Measurements from ENCODE around the gene GUF1. TPM values are rescaled to one million over a fixed set of nuclear protein-coding genes. Genes with fewer than 3 reads are reported as not detected.

Gene GUF1
- total and polyA plus RNA-seq, 2 experiments from 2014 or later, result 15.4 to 39.9 TPM

DNA sequence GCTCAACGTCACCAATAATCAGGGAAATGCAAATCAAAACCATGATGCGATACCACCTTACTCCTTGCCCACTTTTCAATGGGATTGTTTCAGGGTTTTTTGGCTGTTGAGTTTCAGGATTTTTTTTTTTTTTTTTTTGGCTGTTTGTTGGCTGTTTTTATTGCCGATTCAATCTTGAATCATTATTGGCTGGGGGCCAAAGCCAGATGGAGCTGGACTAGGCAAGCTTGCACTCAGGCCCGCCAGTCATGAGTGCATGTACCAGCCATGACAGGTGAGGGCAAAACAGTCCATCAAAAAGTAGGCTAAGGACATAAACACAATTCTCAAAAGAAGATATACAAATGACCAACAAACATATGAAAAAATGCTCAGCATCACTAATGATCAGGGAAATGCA, 40.1 kb upstream of the GUF1 start (continued):
- TF ChIP-seq EZH2 (IDR thresholded peaks at IDR 0.05; ENCODE audit: low read depth, unreplicated experiment) (no peak), JUNB (IDR thresholded peaks at IDR 0.05; ENCODE audit: unreplicated experiment) (no peak), STAT1 (IDR thresholded peaks at IDR 0.05; ENCODE audit: unreplicated experiment) (no peak), EZH2phosphoT487 (IDR thresholded peaks at IDR 0.05; ENCODE audit: unreplicated experiment) (no peak), CREB1 (CRISPR knock-in tag; IDR thresholded peaks at IDR 0.05; ENCODE audit: low read depth) (no peak), ZNF114 (CRISPR knock-in tag; IDR thresholded peaks at IDR 0.05) (no peak), POLR2AphosphoS5 (IDR thresholded peaks at IDR 0.05; ENCODE audit: low read depth) (no peak), NANOG (IDR thresholded peaks at IDR 0.05; ENCODE audit: borderline replicate concordance) (no peak)
- TF ChIP-seq, protein P1, sequence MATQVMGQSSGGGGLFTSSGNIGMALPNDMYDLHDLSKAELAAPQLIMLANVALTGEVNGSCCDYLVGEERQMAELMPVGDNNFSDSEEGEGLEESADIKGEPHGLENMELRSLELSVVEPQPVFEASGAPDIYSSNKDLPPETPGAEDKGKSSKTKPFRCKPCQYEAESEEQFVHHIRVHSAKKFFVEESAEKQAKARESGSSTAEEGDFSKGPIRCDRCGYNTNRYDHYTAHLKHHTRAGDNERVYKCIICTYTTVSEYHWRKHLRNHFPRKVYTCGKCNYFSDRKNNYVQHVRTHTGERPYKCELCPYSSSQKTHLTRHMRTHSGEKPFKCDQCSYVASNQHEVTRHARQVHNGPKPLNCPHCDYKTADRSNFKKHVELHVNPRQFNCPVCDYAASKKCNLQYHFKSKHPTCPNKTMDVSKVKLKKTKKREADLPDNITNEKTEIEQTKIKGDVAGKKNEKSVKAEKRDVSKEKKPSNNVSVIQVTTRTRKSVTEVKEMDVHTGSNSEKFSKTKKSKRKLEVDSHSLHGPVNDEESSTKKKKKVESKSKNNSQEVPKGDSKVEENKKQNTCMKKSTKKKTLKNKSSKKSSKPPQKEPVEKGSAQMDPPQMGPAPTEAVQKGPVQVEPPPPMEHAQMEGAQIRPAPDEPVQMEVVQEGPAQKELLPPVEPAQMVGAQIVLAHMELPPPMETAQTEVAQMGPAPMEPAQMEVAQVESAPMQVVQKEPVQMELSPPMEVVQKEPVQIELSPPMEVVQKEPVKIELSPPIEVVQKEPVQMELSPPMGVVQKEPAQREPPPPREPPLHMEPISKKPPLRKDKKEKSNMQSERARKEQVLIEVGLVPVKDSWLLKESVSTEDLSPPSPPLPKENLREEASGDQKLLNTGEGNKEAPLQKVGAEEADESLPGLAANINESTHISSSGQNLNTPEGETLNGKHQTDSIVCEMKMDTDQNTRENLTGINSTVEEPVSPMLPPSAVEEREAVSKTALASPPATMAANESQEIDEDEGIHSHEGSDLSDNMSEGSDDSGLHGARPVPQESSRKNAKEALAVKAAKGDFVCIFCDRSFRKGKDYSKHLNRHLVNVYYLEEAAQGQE (IDR thresholded peaks at IDR 0.05; ENCODE audit: unreplicated experiment), result no peak

DNA sequence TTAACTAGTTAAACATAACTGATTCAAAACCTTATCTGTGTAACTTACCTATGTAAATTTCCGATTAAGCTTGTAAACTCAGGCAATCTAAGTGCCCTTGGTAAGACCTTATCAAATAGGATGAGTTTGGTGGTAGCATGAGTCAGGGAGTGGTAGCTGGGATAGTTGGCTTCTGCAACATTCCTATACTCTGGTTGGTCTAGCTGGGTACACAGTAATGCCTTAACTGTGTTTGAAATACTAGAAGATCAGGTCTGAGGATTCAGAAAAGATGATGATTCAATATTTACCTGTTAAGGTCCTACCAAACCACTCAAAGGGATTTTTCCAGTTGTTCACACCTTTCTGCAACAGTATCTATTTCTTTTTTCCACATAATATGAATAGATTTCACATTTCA, 32.1 kb upstream of the GUF1 start:
- Histone ChIP-seq H3K9me2 (ENCODE audit: insufficient read depth) (no peaks in the 10 kb centered on the region; the same call in 1 of the 2 replicates), H4K20me1 (replicated peaks; ENCODE audit: insufficient read depth) (no peaks in the 10 kb centered on the region), H3K4me2 (no peak overlapping the region), H2AFZ (no peak overlapping the region), H3K27ac (ENCODE audit: low read depth) (no peak overlapping the region), H3K36me3 (ENCODE audit: insufficient read depth) (0 out of 2 replicates have a peak, but pooled peaks cover 5% of the 10 kb centered on the region), H3K4me3 (no peak overlapping the region), H3K4me1 (ENCODE audit: insufficient read depth) (no peaks in the 10 kb centered on the region), H3F3A (replicated peaks; ENCODE audit: low read depth) (no peaks in the 10 kb centered on the region), H3K79me2 (replicated peaks; ENCODE audit: insufficient read depth) (no peaks in the 10 kb centered on the region), H3K27me3 (ENCODE audit: insufficient read depth) (no peaks in the 10 kb centered on the region)
- H3K36me3 Mint-ChIP-seq (ENCODE audit: low read depth), result peaks cover 20% of the 10 kb centered on the region; the same call in 2 of the 3 replicates
- no peaks in the 10 kb centered on the region for H3K27me3 Mint-ChIP-seq (ENCODE audit: insufficient read depth, low read depth, poor library complexity)
- H3K9me3 Mint-ChIP-seq, result peaks cover 23% of the 10 kb centered on the region
- H3K4me1 Mint-ChIP-seq, result no peaks in the 10 kb centered on the region
- no peak for DNase-seq (ENCODE audit: low spot score)
- no peak overlapping the region for H3K4me3 Mint-ChIP-seq
- no peak for ATAC-seq
- H3K27ac Mint-ChIP-seq, result no peak overlapping the region
- TF ChIP-seq EZH2 (IDR thresholded peaks at IDR 0.05; ENCODE audit: low read depth, unreplicated experiment) (no peak), ZNF331 (CRISPR knock-in tag; IDR thresholded peaks at IDR 0.05; ENCODE audit: low read depth) (no peak), JUNB (IDR thresholded peaks at IDR 0.05; ENCODE audit: unreplicated experiment) (no peak), CREB1 (CRISPR knock-in tag; IDR thresholded peaks at IDR 0.05; ENCODE audit: low read depth) (no peak), EZH2phosphoT487 (IDR thresholded peaks at IDR 0.05; ENCODE audit: unreplicated experiment) (no peak)
- TF ChIP-seq, protein P2, sequence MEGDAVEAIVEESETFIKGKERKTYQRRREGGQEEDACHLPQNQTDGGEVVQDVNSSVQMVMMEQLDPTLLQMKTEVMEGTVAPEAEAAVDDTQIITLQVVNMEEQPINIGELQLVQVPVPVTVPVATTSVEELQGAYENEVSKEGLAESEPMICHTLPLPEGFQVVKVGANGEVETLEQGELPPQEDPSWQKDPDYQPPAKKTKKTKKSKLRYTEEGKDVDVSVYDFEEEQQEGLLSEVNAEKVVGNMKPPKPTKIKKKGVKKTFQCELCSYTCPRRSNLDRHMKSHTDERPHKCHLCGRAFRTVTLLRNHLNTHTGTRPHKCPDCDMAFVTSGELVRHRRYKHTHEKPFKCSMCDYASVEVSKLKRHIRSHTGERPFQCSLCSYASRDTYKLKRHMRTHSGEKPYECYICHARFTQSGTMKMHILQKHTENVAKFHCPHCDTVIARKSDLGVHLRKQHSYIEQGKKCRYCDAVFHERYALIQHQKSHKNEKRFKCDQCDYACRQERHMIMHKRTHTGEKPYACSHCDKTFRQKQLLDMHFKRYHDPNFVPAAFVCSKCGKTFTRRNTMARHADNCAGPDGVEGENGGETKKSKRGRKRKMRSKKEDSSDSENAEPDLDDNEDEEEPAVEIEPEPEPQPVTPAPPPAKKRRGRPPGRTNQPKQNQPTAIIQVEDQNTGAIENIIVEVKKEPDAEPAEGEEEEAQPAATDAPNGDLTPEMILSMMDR (conservative IDR thresholded peaks at IDR 0.05; ENCODE audit: low read depth in 2 of 2), result no peak
- TF ChIP-seq, protein P3, sequence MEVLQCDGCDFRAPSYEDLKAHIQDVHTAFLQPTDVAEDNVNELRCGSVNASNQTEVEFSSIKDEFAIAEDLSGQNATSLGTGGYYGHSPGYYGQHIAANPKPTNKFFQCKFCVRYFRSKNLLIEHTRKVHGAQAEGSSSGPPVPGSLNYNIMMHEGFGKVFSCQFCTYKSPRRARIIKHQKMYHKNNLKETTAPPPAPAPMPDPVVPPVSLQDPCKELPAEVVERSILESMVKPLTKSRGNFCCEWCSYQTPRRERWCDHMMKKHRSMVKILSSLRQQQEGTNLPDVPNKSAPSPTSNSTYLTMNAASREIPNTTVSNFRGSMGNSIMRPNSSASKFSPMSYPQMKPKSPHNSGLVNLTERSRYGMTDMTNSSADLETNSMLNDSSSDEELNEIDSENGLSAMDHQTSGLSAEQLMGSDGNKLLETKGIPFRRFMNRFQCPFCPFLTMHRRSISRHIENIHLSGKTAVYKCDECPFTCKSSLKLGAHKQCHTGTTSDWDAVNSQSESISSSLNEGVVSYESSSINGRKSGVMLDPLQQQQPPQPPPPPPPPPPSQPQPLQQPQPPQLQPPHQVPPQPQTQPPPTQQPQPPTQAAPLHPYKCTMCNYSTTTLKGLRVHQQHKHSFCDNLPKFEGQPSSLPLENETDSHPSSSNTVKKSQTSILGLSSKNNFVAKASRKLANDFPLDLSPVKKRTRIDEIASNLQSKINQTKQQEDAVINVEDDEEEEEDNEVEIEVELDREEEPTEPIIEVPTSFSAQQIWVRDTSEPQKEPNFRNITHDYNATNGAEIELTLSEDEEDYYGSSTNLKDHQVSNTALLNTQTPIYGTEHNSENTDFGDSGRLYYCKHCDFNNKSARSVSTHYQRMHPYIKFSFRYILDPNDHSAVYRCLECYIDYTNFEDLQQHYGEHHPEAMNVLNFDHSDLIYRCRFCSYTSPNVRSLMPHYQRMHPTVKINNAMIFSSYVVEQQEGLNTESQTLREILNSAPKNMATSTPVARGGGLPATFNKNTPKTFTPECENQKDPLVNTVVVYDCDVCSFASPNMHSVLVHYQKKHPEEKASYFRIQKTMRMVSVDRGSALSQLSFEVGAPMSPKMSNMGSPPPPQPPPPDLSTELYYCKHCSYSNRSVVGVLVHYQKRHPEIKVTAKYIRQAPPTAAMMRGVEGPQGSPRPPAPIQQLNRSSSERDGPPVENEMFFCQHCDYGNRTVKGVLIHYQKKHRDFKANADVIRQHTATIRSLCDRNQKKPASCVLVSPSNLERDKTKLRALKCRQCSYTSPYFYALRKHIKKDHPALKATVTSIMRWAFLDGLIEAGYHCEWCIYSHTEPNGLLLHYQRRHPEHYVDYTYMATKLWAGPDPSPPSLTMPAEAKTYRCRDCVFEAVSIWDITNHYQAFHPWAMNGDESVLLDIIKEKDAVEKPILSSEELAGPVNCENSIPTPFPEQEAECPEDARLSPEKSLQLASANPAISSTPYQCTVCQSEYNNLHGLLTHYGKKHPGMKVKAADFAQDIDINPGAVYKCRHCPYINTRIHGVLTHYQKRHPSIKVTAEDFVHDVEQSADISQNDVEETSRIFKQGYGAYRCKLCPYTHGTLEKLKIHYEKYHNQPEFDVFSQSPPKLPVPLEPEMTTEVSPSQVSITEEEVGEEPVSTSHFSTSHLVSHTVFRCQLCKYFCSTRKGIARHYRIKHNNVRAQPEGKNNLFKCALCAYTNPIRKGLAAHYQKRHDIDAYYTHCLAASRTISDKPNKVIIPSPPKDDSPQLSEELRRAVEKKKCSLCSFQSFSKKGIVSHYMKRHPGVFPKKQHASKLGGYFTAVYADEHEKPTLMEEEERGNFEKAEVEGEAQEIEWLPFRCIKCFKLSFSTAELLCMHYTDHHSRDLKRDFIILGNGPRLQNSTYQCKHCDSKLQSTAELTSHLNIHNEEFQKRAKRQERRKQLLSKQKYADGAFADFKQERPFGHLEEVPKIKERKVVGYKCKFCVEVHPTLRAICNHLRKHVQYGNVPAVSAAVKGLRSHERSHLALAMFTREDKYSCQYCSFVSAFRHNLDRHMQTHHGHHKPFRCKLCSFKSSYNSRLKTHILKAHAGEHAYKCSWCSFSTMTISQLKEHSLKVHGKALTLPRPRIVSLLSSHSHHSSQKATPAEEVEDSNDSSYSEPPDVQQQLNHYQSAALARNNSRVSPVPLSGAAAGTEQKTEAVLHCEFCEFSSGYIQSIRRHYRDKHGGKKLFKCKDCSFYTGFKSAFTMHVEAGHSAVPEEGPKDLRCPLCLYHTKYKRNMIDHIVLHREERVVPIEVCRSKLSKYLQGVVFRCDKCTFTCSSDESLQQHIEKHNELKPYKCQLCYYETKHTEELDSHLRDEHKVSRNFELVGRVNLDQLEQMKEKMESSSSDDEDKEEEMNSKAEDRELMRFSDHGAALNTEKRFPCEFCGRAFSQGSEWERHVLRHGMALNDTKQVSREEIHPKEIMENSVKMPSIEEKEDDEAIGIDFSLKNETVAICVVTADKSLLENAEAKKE (CRISPR knock-in tag; IDR thresholded peaks at IDR 0.05), result no peak
